T-helper 17 cell (primary cell): ENCODE data around the gene STK36. TPM values are rescaled to one million over a fixed set of nuclear protein-coding genes. Genes with fewer than 3 reads are reported as not detected.
"Not testable (repeated sequence)": the region's sequence is repeated elsewhere in the genome, so short reads cannot be mapped to it uniquely, and the experiment has no call there.

Experiments
- ATAC-seq: fragments of 150-1000 bp; cut with Tn5 transposase; 2 replicates; pipeline ENCODE4 v1.10.0; 2021; ENCODE audit warnings: mild to moderate bottlenecking, moderate library complexity
- DNase-seq, 3 donors: peaks; one replicate each; pipeline versions ENCODE4 v3.0.0 to v3.0.0-alpha.2; 2020 to 2021
- H3K9me3 ChIP-seq: one replicate; pipeline ENCODE4 v1.7.0; 2013; ENCODE audit warnings: low read length, mild to moderate bottlenecking; ENCODE audit not compliant: control insufficient read depth, poor library complexity, severe bottlenecking
- H3K27ac Mint-ChIP-seq: one replicate; pipeline ENCODE4 v1.8.0; 2022; ENCODE audit warnings: mild to moderate bottlenecking, moderate library complexity, mixed read lengths
- H3K27me3 Mint-ChIP-seq: one replicate; pipeline ENCODE4 v1.8.0; 2022; ENCODE audit warnings: mixed read lengths
- H3K36me3 Mint-ChIP-seq: one replicate; pipeline ENCODE4 v1.8.0; 2022; ENCODE audit warnings: low read depth, mixed read lengths
- H3K4me1 Mint-ChIP-seq: one replicate; pipeline ENCODE4 v1.8.0; 2022; ENCODE audit warnings: mild to moderate bottlenecking, mixed read lengths
- H3K4me3 Mint-ChIP-seq: one replicate; pipeline ENCODE4 v1.8.0; 2022; ENCODE audit warnings: mild to moderate bottlenecking, moderate library complexity, mixed read lengths
- total RNA-seq, 4 donors: library from RNA in 2 of 4; stranded (reverse) in 2 of 4; gene quantifications; one replicate each; pipeline ENCODE4 v1.2.3 and lab custom pipeline; 2022 to 2026

The STK36 gene
- total RNA-seq, 2 donors from 2014 or later = 14.2 to 21.0 TPM

- H3K27me3 Mint-ChIP-seq, H3K4me1 Mint-ChIP-seq, H3K9me3 ChIP-seq, H3K36me3 Mint-ChIP-seq, DNase-seq, H3K27ac Mint-ChIP-seq, H3K4me3 Mint-ChIP-seq: not testable (repeated sequence)
- ATAC-seq = peak; percentile 80
Measured at GRCh38 chr2:218687400-218688060, 15.6 kb downstream of the STK36 start.

- DNase-seq = no peak
- H3K27ac Mint-ChIP-seq = no peak overlapping the region
- no peaks in the 10 kb centered on the region for H3K9me3 ChIP-seq
- peaks cover 5% of the 10 kb centered on the region for H3K4me1 Mint-ChIP-seq
- ATAC-seq = no peak
- no peak overlapping the region for H3K4me3 Mint-ChIP-seq
- no peaks in the 10 kb centered on the region for H3K27me3 Mint-ChIP-seq
- peaks cover 6% of the 10 kb centered on the region for H3K36me3 Mint-ChIP-seq
Measured at GRCh38 chr2:218691234-218691633, 19.3 kb downstream of the STK36 start.

- Mint-ChIP-seq H3K27me3 (no peaks in the 10 kb centered on the region), H3K36me3 (peaks cover 9% of the 10 kb centered on the region), H3K27ac (no peak overlapping the region), H3K4me1 (peaks cover 2% of the 10 kb centered on the region), H3K4me3 (no peak overlapping the region)
- no peak for ATAC-seq
- H3K9me3 ChIP-seq = no peaks in the 10 kb centered on the region
- DNase-seq = no peak
Measured at GRCh38 chr2:218694405-218695145, 22.7 kb downstream of the STK36 start.

GRCh38 chr2:218698885-218699284 lies 27.0 kb downstream of the STK36 start:
- Mint-ChIP-seq H3K4me1 (peaks cover 2% of the 10 kb centered on the region), H3K27me3 (no peaks in the 10 kb centered on the region), H3K27ac (peak overlapping the region; percentile 70), H3K4me3 (no peak overlapping the region), H3K36me3 (peaks cover 13% of the 10 kb centered on the region)
- no peak for DNase-seq
- H3K9me3 ChIP-seq = no peaks in the 10 kb centered on the region
- ATAC-seq = no peak

GRCh38 chr2:218701806-218702205 lies 29.9 kb downstream of the STK36 start:
- H3K9me3 ChIP-seq = no peaks in the 10 kb centered on the region
- DNase-seq (no peak), ATAC-seq (no peak)
- H3K27me3 Mint-ChIP-seq = peaks cover 9% of the 10 kb centered on the region
- no peak overlapping the region for H3K4me3 Mint-ChIP-seq
- no peak overlapping the region for H3K27ac Mint-ChIP-seq
- peaks cover 13% of the 10 kb centered on the region for H3K36me3 Mint-ChIP-seq
- H3K4me1 Mint-ChIP-seq = peaks cover 2% of the 10 kb centered on the region

GRCh38 chr2:218703341-218703740 lies 31.5 kb downstream of the STK36 start:
- Mint-ChIP-seq H3K4me1 (peaks cover 2% of the 10 kb centered on the region), H3K27ac (no peak overlapping the region), H3K4me3 (no peak overlapping the region), H3K36me3 (peaks cover 13% of the 10 kb centered on the region), H3K27me3 (peaks cover 10% of the 10 kb centered on the region)
- ATAC-seq (no peak), DNase-seq (no peak)
- no peaks in the 10 kb centered on the region for H3K9me3 ChIP-seq

- no peak overlapping the region for H3K27ac Mint-ChIP-seq
- H3K4me1 Mint-ChIP-seq = peaks cover 9% of the 10 kb centered on the region
- no peaks in the 10 kb centered on the region for H3K9me3 ChIP-seq
- peaks cover 10% of the 10 kb centered on the region for H3K27me3 Mint-ChIP-seq
- H3K4me3 Mint-ChIP-seq = no peak overlapping the region
- peaks cover 6% of the 10 kb centered on the region for H3K36me3 Mint-ChIP-seq
- ATAC-seq (no peak), DNase-seq (no peak)
Measured at GRCh38 chr2:218708086-218708485, 36.2 kb downstream of the STK36 start.

- H3K27ac Mint-ChIP-seq = peak overlapping the region; percentile 96
- no peak overlapping the region for H3K4me3 Mint-ChIP-seq
- no peaks in the 10 kb centered on the region for H3K9me3 ChIP-seq
- no peak for ATAC-seq
- peaks cover 5% of the 10 kb centered on the region for H3K36me3 Mint-ChIP-seq
- H3K4me1 Mint-ChIP-seq = peaks cover 15% of the 10 kb centered on the region
- peaks cover 10% of the 10 kb centered on the region for H3K27me3 Mint-ChIP-seq
- no peak for DNase-seq
Measured at GRCh38 chr2:218709908-218710307, 38.0 kb downstream of the STK36 start.

- Mint-ChIP-seq H3K36me3 (peaks cover 5% of the 10 kb centered on the region), H3K4me3 (peak overlapping the region; percentile 96), H3K4me1 (peaks cover 15% of the 10 kb centered on the region), H3K27me3 (peaks cover 10% of the 10 kb centered on the region), H3K27ac (peak overlapping the region; percentile 96)
- no peaks in the 10 kb centered on the region for H3K9me3 ChIP-seq
- no peak for DNase-seq
- no peak for ATAC-seq
Measured at GRCh38 chr2:218710334-218710686, 38.4 kb downstream of the STK36 start.

GRCh38 chr2:218710687-218711549 lies 39.0 kb downstream of the STK36 start, which contains the start of gene TTLL4:
TSS of gene TTLL4 (plus strand) at chr2:218710835. CDS start at chr2:218737677, 26,842 bp downstream.
- H3K36me3 Mint-ChIP-seq = peaks cover 5% of the 10 kb centered on the region
- H3K27me3 Mint-ChIP-seq = peaks cover 10% of the 10 kb centered on the region
- H3K4me3 Mint-ChIP-seq = peak within 1 kb of the TSS; percentile 96
- ATAC-seq (peak; percentile 98), DNase-seq (peak; percentile 98 to 99 (median 99))
- H3K9me3 ChIP-seq = no peaks in the 10 kb centered on the region
- peaks cover 15% of the 10 kb centered on the region for H3K4me1 Mint-ChIP-seq
- H3K27ac Mint-ChIP-seq = peak within 1 kb of the TSS; percentile 96

- H3K36me3 Mint-ChIP-seq = peaks cover 5% of the 10 kb centered on the region
- ATAC-seq = no peak
- peaks cover 15% of the 10 kb centered on the region for H3K4me1 Mint-ChIP-seq
Measured at GRCh38 chr2:218711550-218711929, 39.7 kb downstream of the STK36 start.

GRCh38 chr2:218713922-218714321 lies 42.0 kb downstream of the STK36 start:
- ATAC-seq (no peak), DNase-seq (no peak)
- peak overlapping the region; percentile 75 for H3K27ac Mint-ChIP-seq
- no peaks in the 10 kb centered on the region for H3K27me3 Mint-ChIP-seq
- H3K4me3 Mint-ChIP-seq = no peak overlapping the region
- peaks cover 15% of the 10 kb centered on the region for H3K4me1 Mint-ChIP-seq
- H3K9me3 ChIP-seq = no peaks in the 10 kb centered on the region
- peaks cover 5% of the 10 kb centered on the region for H3K36me3 Mint-ChIP-seq

More at GRCh38 chr2:218711550-218711929, 39.7 kb downstream of the STK36 start:
- no peaks in the 10 kb centered on the region for H3K9me3 ChIP-seq
- Mint-ChIP-seq H3K4me3 (peak overlapping the region; percentile 96), H3K27ac (peak overlapping the region; percentile 96), H3K27me3 (peaks cover 4% of the 10 kb centered on the region)
- no peak for DNase-seq

GRCh38 chr2:218716070-218716469 lies 44.2 kb downstream of the STK36 start:
- peaks cover 15% of the 10 kb centered on the region for H3K36me3 Mint-ChIP-seq
- DNase-seq (no peak), ATAC-seq (no peak)
- H3K27ac Mint-ChIP-seq = no peak overlapping the region
- H3K27me3 Mint-ChIP-seq = no peaks in the 10 kb centered on the region
- H3K4me1 Mint-ChIP-seq = peaks cover 26% of the 10 kb centered on the region
- no peaks in the 10 kb centered on the region for H3K9me3 ChIP-seq
- no peak overlapping the region for H3K4me3 Mint-ChIP-seq
